Measurements from ENCODE around the gene USP6.
"Not testable (repeated sequence)": the region's sequence is repeated elsewhere in the genome, so short reads cannot be mapped to it uniquely, and the experiment has no call there.

DNA sequence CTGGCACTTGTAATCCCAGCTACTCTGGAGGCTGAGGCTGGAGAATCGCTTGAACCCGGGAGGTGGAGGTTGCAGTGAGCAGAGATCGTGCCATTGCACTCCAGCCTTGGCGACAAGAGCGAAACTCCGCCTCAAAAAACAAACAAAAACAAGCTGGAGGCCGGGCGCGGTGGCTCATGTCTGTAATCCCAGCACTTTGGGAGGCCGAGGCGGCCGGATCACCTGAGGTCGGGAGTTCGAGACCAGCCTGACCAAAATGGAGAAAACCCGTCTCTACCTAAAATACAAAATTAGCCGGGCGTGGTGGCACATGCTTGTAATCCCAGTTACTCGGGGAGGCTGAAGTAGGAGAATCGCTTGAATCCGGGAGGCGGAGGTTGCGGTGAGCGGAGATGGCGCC is 38.6 kb upstream of the USP6 start:
- TF ChIP-seq RAD21 (IDR thresholded peaks at IDR 0.05; ENCODE audit: low read length); CEBPB (IDR thresholded peaks at IDR 0.05; ENCODE audit: low read depth, low read length); POLR2A (IDR thresholded peaks at IDR 0.05; ENCODE audit: low read depth, low read length); MXI1 (IDR thresholded peaks at IDR 0.05; ENCODE audit: borderline replicate concordance, low read depth, low read length); SMC3 (IDR thresholded peaks at IDR 0.05; ENCODE audit: low read depth, low read length); RFX5 (IDR thresholded peaks at IDR 0.05; ENCODE audit: low read depth, low read length); BHLHE40 (IDR thresholded peaks at IDR 0.05; ENCODE audit: low read depth, low read length); RCOR1 (IDR thresholded peaks at IDR 0.05; ENCODE audit: insufficient replicate concordance, low read length); MAZ (IDR thresholded peaks at IDR 0.05; ENCODE audit: borderline replicate concordance, low read depth, low read length); CHD1 (IDR thresholded peaks at IDR 0.05; ENCODE audit: low read depth, low read length): not testable (repeated sequence)
- TF ChIP-seq, protein P1, sequence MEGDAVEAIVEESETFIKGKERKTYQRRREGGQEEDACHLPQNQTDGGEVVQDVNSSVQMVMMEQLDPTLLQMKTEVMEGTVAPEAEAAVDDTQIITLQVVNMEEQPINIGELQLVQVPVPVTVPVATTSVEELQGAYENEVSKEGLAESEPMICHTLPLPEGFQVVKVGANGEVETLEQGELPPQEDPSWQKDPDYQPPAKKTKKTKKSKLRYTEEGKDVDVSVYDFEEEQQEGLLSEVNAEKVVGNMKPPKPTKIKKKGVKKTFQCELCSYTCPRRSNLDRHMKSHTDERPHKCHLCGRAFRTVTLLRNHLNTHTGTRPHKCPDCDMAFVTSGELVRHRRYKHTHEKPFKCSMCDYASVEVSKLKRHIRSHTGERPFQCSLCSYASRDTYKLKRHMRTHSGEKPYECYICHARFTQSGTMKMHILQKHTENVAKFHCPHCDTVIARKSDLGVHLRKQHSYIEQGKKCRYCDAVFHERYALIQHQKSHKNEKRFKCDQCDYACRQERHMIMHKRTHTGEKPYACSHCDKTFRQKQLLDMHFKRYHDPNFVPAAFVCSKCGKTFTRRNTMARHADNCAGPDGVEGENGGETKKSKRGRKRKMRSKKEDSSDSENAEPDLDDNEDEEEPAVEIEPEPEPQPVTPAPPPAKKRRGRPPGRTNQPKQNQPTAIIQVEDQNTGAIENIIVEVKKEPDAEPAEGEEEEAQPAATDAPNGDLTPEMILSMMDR (conservative IDR thresholded peaks at IDR 0.05; ENCODE audit: low read depth, low read length): not testable (repeated sequence)
- TF ChIP-seq, protein P2, sequence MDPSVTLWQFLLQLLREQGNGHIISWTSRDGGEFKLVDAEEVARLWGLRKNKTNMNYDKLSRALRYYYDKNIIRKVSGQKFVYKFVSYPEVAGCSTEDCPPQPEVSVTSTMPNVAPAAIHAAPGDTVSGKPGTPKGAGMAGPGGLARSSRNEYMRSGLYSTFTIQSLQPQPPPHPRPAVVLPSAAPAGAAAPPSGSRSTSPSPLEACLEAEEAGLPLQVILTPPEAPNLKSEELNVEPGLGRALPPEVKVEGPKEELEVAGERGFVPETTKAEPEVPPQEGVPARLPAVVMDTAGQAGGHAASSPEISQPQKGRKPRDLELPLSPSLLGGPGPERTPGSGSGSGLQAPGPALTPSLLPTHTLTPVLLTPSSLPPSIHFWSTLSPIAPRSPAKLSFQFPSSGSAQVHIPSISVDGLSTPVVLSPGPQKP (IDR thresholded peaks at IDR 0.05; ENCODE audit: borderline replicate concordance, low read depth, low read length): not testable (repeated sequence)
- TF ChIP-seq, protein P3, sequence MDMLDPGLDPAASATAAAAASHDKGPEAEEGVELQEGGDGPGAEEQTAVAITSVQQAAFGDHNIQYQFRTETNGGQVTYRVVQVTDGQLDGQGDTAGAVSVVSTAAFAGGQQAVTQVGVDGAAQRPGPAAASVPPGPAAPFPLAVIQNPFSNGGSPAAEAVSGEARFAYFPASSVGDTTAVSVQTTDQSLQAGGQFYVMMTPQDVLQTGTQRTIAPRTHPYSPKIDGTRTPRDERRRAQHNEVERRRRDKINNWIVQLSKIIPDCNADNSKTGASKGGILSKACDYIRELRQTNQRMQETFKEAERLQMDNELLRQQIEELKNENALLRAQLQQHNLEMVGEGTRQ (IDR thresholded peaks at IDR 0.05; ENCODE audit: low read depth, low read length): not testable (repeated sequence)

All from IMR-90 (cell line).